NCI-H1694 (cell line): ENCODE data around the gene DENND11.
A peak's percentile ranks its signal among the peaks of the same experiment; 100 is the strongest.

Source experiments
- DNase-seq: peaks from one replicate; lab custom pipeline; 2025; lab: John Stamatoyannopoulos, UW

Gene DENND11

DNA sequence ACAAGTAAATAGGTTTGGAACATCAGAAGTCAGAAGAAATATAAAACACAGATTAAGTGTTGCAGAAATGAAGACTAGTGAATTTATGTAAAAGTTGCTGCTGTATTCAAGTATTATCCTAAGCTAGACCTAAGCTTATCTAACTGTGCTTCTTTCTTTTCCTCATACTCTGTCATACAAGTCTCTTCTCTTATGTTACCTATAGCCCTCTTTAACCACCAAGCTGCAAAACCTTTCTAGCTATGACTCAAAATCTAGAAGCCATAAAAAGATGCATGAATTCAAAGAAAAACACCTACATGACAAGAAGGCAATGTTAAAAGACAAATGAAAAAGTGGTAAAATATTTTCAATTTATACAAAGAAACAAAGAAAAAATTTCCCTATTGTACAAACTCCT lies 23.0 kb downstream of the DENND11 start:
- no peak for DNase-seq

DNA sequence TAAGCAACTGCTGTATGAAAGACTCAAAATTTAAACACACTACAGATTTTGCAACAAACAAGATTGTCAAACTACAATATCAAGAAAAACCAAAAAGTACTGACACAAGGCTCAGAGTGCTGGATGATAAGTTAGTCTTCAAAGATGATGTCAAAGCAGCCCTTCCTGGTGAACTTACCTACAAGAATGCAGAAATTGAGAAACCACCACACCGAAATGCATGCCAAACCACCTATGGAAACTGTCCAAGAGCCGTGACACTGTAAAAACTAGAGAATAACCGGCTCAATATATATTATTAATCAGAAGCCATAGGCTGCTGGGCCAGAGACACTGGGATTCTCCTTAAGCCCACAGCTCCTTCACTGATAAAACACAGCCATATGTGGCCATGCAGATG lies 25.3 kb downstream of the DENND11 start:
- no peak for DNase-seq

GRCh38 chr7:141675436-141676215 lies 26.3 kb downstream of the DENND11 start:
- DNase-seq, result no peak

- DNase-seq, result no peak
These were observed 27.3 kb downstream of the DENND11 start for GRCh38 chr7:141674702-141675101.

DNA sequence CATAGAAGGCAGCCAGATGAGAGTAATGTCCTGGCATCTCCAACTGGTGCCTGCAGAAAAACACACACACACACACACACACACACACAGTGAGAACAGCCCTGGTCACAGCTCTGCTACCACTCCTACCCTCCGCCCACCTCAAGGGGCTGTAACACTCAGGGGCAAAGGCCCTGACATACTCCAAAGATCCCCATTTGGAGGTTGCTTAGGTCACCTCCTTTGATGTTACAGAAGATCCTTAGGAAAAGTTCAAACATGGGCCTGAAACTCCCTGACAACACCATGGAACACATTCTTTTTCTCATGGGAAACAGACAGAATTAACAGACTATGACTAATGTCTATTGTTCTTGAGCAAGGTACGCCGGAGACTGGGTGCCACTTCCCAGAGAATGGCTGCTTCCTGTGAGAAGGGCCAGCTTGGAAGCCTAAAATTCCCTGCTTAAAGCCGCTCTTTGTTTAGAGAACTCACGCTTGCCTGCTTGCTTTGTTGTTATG lies 27.7 kb downstream of the DENND11 start:
- DNase-seq, result no peak

- DNase-seq, result no peak
These were observed 28.6 kb downstream of the DENND11 start for GRCh38 chr7:141673346-141673745.

GRCh38 chr7:141671705-141672496 lies 30.1 kb downstream of the DENND11 start:
- DNase-seq, result no peak

DNA sequence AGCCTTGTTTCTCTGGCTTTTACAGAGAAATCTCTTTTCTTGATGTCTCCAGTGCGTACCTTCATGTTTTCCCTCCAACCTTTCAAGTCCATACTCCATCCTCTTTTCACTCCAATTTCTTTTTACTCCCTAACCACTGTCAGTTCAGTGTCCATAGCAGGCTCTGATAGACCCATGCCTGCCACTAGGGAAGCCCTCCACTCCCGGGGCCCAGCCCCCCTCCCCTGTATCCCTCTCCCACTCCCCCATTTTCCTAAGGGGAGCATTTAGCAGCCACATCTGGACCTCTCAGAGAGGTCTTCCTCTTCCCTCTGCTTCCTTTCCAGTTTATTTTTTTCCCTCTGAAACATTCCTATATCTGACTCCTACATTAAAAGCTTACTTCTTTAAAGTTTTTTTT lies 33.1 kb downstream of the DENND11 start:
- DNase-seq, result no peak

- no peak for DNase-seq
These were observed 35.9 kb downstream of the DENND11 start for GRCh38 chr7:141666071-141666470.

DNA sequence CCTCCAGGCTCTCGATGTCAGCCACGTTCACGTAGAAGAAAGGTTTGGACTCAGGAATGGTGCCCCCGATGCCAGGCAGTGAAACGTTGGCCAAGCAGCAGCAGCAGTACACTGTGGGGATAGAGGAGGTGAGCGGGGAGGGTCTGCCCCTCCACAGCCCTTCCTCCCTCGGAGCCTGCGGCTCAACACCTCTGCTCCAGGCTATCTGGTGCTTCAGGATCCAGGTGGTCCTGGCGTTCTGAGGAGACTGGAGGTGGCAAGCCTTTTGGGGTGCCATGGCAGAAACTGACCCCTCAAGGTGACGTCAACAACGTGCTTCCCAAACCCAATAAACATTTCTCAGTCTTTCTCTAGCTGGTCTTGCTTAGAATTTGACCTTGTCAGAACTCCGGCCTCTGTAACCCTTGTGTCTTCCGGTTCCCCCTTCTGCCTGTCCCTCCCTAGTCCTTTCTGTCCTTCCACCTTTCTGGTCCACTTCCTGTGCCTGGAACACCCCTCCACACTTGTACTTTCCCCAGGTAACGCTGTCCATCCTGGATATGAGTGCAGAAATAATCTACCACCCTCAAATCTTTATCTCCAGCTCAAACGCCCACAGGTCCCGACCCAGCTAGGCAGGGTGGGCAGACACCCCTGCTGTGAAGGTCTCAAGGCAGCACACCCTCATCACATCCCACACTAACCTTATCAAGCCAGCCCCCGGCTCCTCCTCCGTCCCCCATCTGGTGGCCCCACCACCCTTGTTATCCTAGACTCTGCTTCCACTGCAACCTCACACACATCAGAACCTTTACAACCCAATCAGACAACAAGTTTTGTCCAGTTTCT lies 36.5 kb downstream of the DENND11 start:
- no peak for DNase-seq

GRCh38 chr7:141664450-141664849 lies 37.5 kb downstream of the DENND11 start:
- no peak for DNase-seq

DNA sequence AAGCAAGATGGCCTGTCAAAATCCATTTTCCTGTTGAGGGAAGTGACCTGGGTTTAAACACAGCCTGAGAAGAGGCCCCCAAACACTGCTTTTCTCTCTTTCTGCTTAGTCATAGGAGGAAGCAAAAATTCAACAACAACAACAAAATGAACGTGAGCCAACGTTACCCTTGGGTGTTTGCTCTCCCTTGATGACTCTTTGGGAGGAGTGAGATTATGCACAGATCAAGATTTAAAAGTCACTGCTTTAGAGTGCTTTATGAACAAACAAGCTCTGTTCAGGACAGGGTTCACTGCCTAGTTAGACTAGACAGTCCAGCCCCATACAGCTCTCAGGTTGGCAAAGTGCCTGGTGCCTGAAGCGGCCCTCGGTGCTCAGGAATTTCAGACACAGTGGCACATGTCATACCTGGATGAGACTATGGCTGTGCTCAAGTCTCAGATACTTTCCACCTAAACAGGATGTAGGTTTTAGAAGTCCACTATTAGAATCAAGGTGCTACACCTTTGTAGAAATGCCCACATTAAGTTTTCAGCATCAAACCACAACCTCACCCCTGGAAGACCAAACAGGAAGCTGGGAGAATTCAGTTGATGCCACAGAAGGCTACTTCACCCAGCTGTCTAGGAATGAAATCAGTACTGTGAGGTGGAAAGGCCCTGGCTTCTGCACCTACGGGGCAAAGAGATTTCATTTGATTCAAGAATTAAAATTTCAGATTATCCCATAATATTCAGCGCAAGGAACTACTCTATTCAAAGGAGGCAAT lies 38.7 kb downstream of the DENND11 start:
- DNase-seq, result no peak

- no peak for DNase-seq
These were observed 41.7 kb downstream of the DENND11 start for GRCh38 chr7:141660259-141660658.

GRCh38 chr7:141659501-141659900 lies 42.5 kb downstream of the DENND11 start:
- DNase-seq, result no peak

DNA sequence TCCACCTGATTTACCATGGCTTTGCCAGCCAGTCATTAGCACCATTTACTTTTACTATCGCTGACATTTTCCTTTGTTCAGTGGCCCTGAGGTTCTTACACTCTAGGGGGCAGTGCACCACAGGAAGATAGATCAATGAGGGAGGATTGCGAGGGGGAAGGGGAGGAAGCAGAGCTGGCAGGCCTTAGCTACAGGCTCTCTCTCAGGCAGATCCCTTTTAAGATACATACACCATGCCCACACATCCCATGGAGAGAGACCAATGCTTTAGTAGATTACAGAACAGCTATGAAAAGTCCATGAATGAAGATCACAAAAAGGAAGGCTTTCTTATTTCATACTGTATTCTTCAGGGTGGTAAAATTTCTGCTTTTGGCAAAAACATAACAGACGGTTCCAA lies 47.4 kb downstream of the DENND11 start:
- DNase-seq, result peak; percentile 86

- no peak for DNase-seq
These were observed 49.3 kb downstream of the DENND11 start for GRCh38 chr7:141652691-141653090.
